HG03139 (cell line): ENCODE measurements around the gene MMP2.

Experiments used
- ATAC-seq: cut with Tn5 transposase; IDR thresholded peaks from one replicate; pipeline ENCODE4 v1.9.1; 2021; ENCODE audit not compliant: unreplicated experiment

MMP2 gene

GRCh38 chr16:55491691-55492090 is 12.7 kb downstream of the MMP2 start:
- no peak for ATAC-seq

- no peak for ATAC-seq
These were observed 13.9 kb downstream of the MMP2 start for GRCh38 chr16:55492756-55493380.

GRCh38 chr16:55494994-55495421 is 16.0 kb downstream of the MMP2 start:
- ATAC-seq, result no peak

DNA sequence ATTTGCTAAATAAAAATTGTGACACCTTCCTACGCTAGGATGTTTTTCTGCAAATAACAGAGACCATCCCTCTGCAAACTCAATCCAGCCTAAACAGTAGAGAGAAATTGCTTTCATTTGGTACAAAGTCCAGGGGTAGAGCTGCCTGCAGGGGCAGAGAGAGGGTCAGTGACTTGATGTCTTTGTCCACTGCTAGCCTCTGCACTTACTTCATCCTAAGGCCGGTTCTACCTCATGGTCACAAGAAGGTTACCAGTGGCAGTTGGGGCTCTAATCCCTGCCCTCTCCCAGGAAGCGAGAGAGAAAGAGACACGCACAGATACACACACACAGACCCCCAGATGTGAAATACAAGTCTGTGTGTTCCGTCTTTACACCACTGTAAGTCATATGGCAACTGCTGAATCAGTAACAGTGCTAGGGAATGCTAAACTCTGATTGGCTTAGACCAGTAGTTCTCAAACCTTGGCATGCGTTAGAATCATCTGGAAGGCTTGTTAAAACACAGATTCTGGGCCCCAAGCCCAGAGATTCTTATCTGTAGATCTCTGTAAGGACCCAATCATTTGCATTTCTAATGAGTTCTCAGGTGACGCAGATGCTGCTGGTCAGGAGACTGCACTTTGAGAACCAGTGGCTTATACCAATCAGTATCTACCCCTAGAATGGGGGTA is 16.8 kb downstream of the MMP2 start:
- ATAC-seq, result no peak

- no peak for ATAC-seq
These were observed 17.6 kb downstream of the MMP2 start for GRCh38 chr16:55496509-55497145.

DNA sequence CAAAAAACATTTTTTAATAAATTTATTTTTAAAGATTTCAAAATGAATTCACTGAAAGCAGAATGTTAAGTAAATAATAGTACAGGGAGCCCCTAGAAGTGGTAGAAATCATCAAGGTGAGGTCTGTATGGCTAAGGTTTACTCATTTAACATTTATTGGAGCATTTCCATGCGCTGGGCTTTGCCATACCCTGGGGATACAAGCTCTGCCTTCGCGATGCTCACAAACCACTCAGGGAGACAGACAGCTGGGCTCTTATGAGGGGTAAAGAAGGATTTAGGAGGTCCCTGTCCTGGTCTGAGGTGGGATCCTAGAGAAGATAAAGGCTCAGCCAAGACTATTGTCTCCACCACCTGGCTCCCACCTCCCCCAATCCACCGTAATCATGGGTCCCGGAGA is 18.6 kb downstream of the MMP2 start:
- ATAC-seq, result no peak

GRCh38 chr16:55498101-55498500 is 19.1 kb downstream of the MMP2 start:
- ATAC-seq, result no peak

- no peak for ATAC-seq
These were observed 20.3 kb downstream of the MMP2 start for GRCh38 chr16:55499281-55499680.

- no peak for ATAC-seq
These were observed 21.0 kb downstream of the MMP2 start for GRCh38 chr16:55499951-55500529.

DNA sequence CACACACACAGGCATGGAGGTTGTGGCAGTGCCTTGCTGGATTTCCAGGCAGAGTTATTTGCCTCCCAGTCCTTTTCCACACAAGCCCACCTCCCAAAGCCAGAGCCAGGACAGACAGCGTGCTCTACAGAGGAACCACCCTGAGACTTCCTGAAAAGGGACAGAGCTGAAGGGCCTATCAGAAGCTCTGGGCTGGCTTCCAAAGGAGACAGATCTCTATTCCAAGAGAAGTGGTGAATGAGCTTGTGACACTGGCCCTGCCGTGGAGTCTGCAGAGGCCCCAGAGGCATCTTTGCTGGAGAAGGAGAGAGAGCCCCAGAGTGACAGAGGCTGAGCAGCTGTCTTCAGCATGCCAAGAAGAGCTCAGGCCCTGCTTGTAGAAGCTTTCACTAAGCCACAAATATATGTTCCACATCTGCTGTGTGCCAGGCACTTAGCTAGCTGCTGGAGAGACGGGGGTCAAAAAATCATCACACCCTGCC is 21.6 kb downstream of the MMP2 start:
- no peak for ATAC-seq

- ATAC-seq, result no peak
These were observed 22.7 kb downstream of the MMP2 start for GRCh38 chr16:55501549-55502322.

- ATAC-seq, result no peak
These were observed 23.9 kb downstream of the MMP2 start for GRCh38 chr16:55502801-55503366.

GRCh38 chr16:55503726-55504550 is 24.9 kb downstream of the MMP2 start:
- ATAC-seq, result no peak

- ATAC-seq, result no peak
These were observed 26.5 kb downstream of the MMP2 start for GRCh38 chr16:55505333-55506015.

- no peak for ATAC-seq
These were observed 27.1 kb downstream of the MMP2 start for GRCh38 chr16:55506083-55506482.

DNA sequence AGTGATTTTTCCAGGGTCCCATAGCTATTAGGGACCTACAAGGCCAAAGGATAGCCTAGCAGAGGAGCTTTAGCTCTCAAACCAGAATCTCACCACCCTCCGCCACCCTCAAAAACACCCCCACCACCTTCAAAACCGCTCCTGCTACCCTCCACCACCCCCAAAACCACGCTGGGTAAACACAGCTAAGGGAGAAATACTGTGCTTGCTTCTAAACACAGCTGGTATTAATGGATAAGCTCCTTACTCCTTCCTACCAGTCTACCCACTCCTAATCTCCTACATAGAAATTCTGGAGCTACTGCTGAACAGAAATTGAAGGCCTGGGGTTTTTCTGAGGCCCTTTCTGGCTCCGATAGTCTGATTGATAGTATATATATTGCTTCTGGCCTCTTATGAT is 27.7 kb downstream of the MMP2 start:
- ATAC-seq, result no peak

DNA sequence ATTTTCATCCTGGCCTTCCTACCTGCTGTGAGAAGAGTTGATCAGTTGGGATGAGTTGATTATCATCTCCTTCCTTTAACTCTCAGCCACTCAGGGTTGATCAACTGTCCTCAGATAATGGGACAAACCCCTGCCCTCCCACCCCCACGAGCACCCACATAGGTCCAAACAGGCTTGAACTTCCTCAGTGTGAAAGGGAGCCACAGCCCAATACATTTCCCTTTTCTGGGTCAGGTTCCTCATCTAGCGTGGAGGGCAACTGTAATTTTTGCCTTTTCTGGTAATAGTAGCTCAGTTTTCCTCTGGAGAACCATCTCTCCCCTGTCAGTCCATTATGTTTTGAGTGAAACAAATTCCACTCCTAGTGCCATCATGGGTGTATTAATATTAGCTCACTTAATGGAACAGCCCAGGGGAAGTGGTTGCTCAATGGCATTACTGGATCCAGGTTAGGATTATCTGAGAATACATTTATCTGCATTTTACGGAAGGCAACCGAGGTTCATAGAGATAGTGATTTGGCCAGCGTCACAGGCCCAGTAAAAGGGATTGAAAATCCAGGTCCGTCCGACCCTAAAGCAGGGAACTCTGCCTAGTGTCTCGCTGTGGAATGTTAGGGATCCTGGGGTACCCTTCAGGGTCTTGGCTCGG is 29.4 kb downstream of the MMP2 start:
- ATAC-seq, result no peak

- ATAC-seq, result peak; percentile 52
These were observed 30.2 kb downstream of the MMP2 start, which contains the start of gene LPCAT2 for GRCh38 chr16:55508941-55509931. LPCAT2 (plus strand) TSS chr16:55509072; CDS start chr16:55509182, 110 bp downstream.
